Gastrocnemius medialis (tissue), 4 donors: ENCODE results near the gene GBX1. TPM values are rescaled to one million over a fixed set of nuclear protein-coding genes. Genes with fewer than 3 reads are reported as not detected.

Experiments
- ATAC-seq, 2 donors: fragments of 150-250 bp; one replicate each; pipeline ENCODE4 v1.9.1; 2016
- DNase-seq, 2 donors: peaks; one replicate each; pipeline ENCODE4 v3.0.0-alpha.2; 2019
- H3K27ac ChIP-seq, 4 donors: fragments of 200-600 bp; sonication (generic); 1 replicate in 1 of 4; 2 replicates in 3 of 4; pipeline ENCODE4 v1.5.1; 2016 to 2018; ENCODE audit warnings: mild to moderate bottlenecking in 2 of 4, moderate library complexity in 1 of 4
- H3K27me3 ChIP-seq, 3 donors: fragments of 200-600 bp; sonication (generic) in 2 of 3; 1 replicate in 1 of 3; 2 replicates in 2 of 3; pipeline versions ENCODE4 v1.5.1 to v1.6.0; 2016 to 2019; ENCODE audit warnings: mild to moderate bottlenecking in 1 of 3, moderate library complexity in 1 of 3
- H3K36me3 ChIP-seq, 2 donors: fragments of 200-600 bp; sonication (generic) in 1 of 2; one replicate each; pipeline ENCODE4 v1.5.1; 2017 to 2018
- H3K4me1 ChIP-seq, 2 donors: fragments of 200-600 bp; sonication (generic) in 1 of 2; one replicate each; pipeline ENCODE4 v1.5.1; 2016 to 2017; ENCODE audit warnings: mild to moderate bottlenecking in 2 of 2
- H3K4me3 ChIP-seq, 4 donors: fragments of 200-600 bp; sonication (generic) in 3 of 4; 1 replicate in 1 of 4; 2 replicates in 3 of 4; pipeline ENCODE4 v1.5.1; 2016 to 2019; ENCODE audit warnings: mild to moderate bottlenecking in 2 of 4
- H3K9me3 ChIP-seq, 3 donors: fragments of 200-600 bp; sonication (generic) in 2 of 3; 1 replicate in 1 of 3; 2 replicates in 2 of 3; pipeline ENCODE4 v1.5.1; 2016 to 2019
- CTCF ChIP-seq, 5 experiments: fragments of 450-650 bp in 3 of 5; fragments of 200-600 bp in 2 of 5; sonication (generic) in 2 of 5; IDR thresholded peaks in 4 of 5; conservative IDR thresholded peaks in 1 of 5; 1 replicate in 4 of 5; 2 replicates in 1 of 5; pipeline ENCODE4 v1.5.1; 2016 to 2019; ENCODE audit warnings: antibody characterized with exemption in 5 of 5, mild to moderate bottlenecking in 3 of 5, moderate library complexity in 3 of 5
- POLR2A ChIP-seq, 2 donors: fragments of 450-650 bp; IDR thresholded peaks; one replicate each; pipeline ENCODE4 v1.6.1; 2017; ENCODE audit warnings: antibody characterized with exemption in 2 of 2, mild to moderate bottlenecking in 2 of 2, moderate library complexity in 2 of 2
- in situ Hi-C, 4 donors: fragments of 200-750 bp; cut with MboI; loops; one replicate each; pipeline versions ENCODE4 v1.15.0 to v1.8.0; 2017; ENCODE audit warnings: low sequenced_read_pairs in 4 of 4
- intact Hi-C: fragments of 100-400 bp; cut with DNase I; formaldehyde crosslinking; loops from one replicate; pipeline ENCODE4 v1.15.1; 2023; ENCODE audit warnings: low total_unique reads
- total RNA-seq, 4 donors: library from RNA; depleted of rRNA; stranded (reverse); fragments of >200 nt; gene quantifications; one replicate each; pipeline versions ENCODE4 v1.1.0 to v1.2.3, GENCODE V29; 2016

GBX1 gene
- total RNA-seq, 4 donors from 2014 or later, result 0.58 TPM; not detected in 3

GRCh38 chr7:151116603-151117440 lies 50.7 kb downstream of the GBX1 start:
- intact Hi-C loops (no loop called here), in situ Hi-C loops (no loop called here)
- DNase-seq, result no peak
- H3K36me3 ChIP-seq, result peaks cover 0 to 37% of the 10 kb centered on the region in 2 donors
- TF ChIP-seq POLR2A (IDR thresholded peaks at IDR 0.05) (no peak), CTCF (IDR thresholded peaks at IDR 0.05 in 4 of 5, conservative IDR thresholded peaks at IDR 0.05 in 1 of 5) (no peak)
- H3K27me3 ChIP-seq, result no peaks in the 10 kb centered on the region
- H3K27ac ChIP-seq, result no peak overlapping the region
- H3K4me1 ChIP-seq, result peaks cover 0 to 4% of the 10 kb centered on the region in 2 donors
- H3K4me3 ChIP-seq, result no peak overlapping the region
- ATAC-seq, result no peak
- no peaks in the 10 kb centered on the region for H3K9me3 ChIP-seq

GRCh38 chr7:151115836-151116418 lies 51.6 kb downstream of the GBX1 start:
- H3K36me3 ChIP-seq, result peaks cover 0 to 35% of the 10 kb centered on the region in 2 donors
- TF ChIP-seq POLR2A (IDR thresholded peaks at IDR 0.05), result no peak
- TF ChIP-seq CTCF (IDR thresholded peaks at IDR 0.05 in 4 of 5, conservative IDR thresholded peaks at IDR 0.05 in 1 of 5), result no peak
- no peaks in the 10 kb centered on the region for H3K9me3 ChIP-seq
- H3K4me3 ChIP-seq, result no peak overlapping the region
- ATAC-seq, result no peak
- DNase-seq, result no peak
- no peak overlapping the region for H3K27ac ChIP-seq
- no peaks in the 10 kb centered on the region for H3K27me3 ChIP-seq
- intact Hi-C loops (no loop called here), in situ Hi-C loops (no loop called here)
- peaks cover under 1 to 4% of the 10 kb centered on the region in 2 donors for H3K4me1 ChIP-seq

GRCh38 chr7:151115121-151115835 lies 52.2 kb downstream of the GBX1 start:
- no peak overlapping the region for H3K4me3 ChIP-seq
- no peak for DNase-seq
- peaks cover 0 to 28% of the 10 kb centered on the region in 2 donors for H3K36me3 ChIP-seq
- H3K27ac ChIP-seq, result no peak overlapping the region
- peak in 1 of 2 donors; percentile 31 for ATAC-seq
- TF ChIP-seq CTCF (IDR thresholded peaks at IDR 0.05 in 4 of 5, conservative IDR thresholded peaks at IDR 0.05 in 1 of 5), result no peak
- TF ChIP-seq POLR2A (IDR thresholded peaks at IDR 0.05), result no peak
- H3K9me3 ChIP-seq, result no peaks in the 10 kb centered on the region
- H3K27me3 ChIP-seq, result no peaks in the 10 kb centered on the region
- peaks cover 4 to 5% of the 10 kb centered on the region in 2 donors for H3K4me1 ChIP-seq
- in situ Hi-C loops, result no loop called here
- intact Hi-C loops, result no loop called here

GRCh38 chr7:151114151-151115090 lies 53.1 kb downstream of the GBX1 start:
- H3K27me3 ChIP-seq, result no peaks in the 10 kb centered on the region
- intact Hi-C loops, result no loop called here
- peaks cover 0 to 19% of the 10 kb centered on the region in 2 donors for H3K36me3 ChIP-seq
- H3K4me1 ChIP-seq, result peaks cover 4 to 5% of the 10 kb centered on the region in 2 donors
- DNase-seq (no peak), ATAC-seq (peak in 1 of 2 donors; percentile 4)
- in situ Hi-C loops, result no loop called here
- H3K9me3 ChIP-seq, result no peaks in the 10 kb centered on the region
- no peak for TF ChIP-seq CTCF (IDR thresholded peaks at IDR 0.05 in 4 of 5, conservative IDR thresholded peaks at IDR 0.05 in 1 of 5)
- no peak for TF ChIP-seq POLR2A (IDR thresholded peaks at IDR 0.05)
- H3K4me3 ChIP-seq, result no peak overlapping the region
- no peak overlapping the region for H3K27ac ChIP-seq
